Measurements from ENCODE around the gene UMOD. TPM values are rescaled to one million over a fixed set of nuclear protein-coding genes. Genes with fewer than 3 reads are reported as not detected.

UMOD gene
- total and polyA plus RNA-seq, 9 of the 15 experiments (the other 6 are each of a cell fraction or from before 2014, with no cell fraction given), result not detected

DNA sequence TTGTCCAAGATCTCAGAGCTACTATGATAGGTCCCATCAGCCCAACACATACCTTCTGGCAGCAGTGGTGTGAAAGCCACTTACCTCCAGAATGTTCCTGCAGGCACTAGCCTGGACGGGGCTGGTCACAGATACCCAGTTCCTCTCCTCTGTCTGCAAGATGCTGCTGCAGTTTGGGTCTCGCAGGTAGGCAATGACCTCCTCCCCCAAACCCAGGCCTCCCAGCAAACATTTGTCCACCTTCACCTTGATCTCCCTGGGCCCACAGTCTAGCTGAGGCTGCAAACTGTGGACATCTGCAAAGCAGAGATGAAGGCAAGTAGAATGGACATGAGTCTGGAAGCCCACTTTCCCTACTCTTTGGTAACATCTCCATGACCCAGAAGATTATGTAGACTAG lies 32.3 kb downstream of the UMOD start (continued):
- no peak for TF ChIP-seq STAT5A (IDR thresholded peaks at IDR 0.05; ENCODE audit: borderline replicate concordance, low read length)
- TF ChIP-seq MCM7 (IDR thresholded peaks at IDR 0.05), result no peak
- TF ChIP-seq PTRF (tag; IDR thresholded peaks at IDR 0.05), result no peak
- TF ChIP-seq SMARCC2 (IDR thresholded peaks at IDR 0.05; ENCODE audit: low read depth), result no peak
- no peak for TF ChIP-seq ZNF584 (CRISPR knock-in tag; IDR thresholded peaks at IDR 0.05; ENCODE audit: low read depth)
- TF ChIP-seq POLR2B (IDR thresholded peaks at IDR 0.05; ENCODE audit: low read depth, partially characterized antibody), result no peak
- TF ChIP-seq, protein P1, sequence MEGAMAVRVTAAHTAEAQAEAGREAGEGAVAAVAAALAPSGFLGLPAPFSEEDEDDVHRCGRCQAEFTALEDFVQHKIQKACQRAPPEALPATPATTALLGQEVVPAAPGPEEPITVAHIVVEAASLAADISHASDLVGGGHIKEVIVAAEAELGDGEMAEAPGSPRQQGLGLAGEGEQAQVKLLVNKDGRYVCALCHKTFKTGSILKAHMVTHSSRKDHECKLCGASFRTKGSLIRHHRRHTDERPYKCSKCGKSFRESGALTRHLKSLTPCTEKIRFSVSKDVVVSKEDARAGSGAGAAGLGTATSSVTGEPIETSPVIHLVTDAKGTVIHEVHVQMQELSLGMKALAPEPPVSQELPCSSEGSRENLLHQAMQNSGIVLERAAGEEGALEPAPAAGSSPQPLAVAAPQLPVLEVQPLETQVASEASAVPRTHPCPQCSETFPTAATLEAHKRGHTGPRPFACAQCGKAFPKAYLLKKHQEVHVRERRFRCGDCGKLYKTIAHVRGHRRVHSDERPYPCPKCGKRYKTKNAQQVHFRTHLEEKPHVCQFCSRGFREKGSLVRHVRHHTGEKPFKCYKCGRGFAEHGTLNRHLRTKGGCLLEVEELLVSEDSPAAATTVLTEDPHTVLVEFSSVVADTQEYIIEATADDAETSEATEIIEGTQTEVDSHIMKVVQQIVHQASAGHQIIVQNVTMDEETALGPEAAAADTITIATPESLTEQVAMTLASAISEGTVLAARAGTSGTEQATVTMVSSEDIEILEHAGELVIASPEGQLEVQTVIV (CRISPR knock-in tag; IDR thresholded peaks at IDR 0.05; ENCODE audit: borderline replicate concordance), result no peak
- no peak for TF ChIP-seq ETV6 (IDR thresholded peaks at IDR 0.05; ENCODE audit: borderline replicate concordance in 1 of 2, low read depth in 2 of 2, low read length in 1 of 2)
- TF ChIP-seq ETV6 (CRISPR knock-in tag; IDR thresholded peaks at IDR 0.05; ENCODE audit: borderline replicate concordance), result no peak

DNA sequence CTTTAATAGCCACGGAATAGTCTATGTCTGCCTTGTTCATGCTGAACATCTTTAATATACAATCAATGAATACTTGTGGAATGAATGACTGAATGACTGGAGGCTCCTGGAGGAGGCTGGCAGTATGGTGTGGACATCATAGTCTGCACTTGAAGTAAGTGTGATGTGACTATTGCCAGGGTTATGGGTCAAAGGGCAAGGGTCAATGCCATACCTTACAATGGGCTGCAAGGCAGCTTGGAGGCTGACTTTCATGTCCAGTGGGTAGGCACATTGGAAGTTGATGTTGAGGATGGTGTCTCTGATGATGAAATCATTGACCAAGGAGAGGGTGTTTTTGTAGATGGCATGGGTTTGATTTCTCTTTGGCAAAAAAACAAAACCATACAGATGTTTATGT lies 33.1 kb downstream of the UMOD start:
- DNase-seq (ENCODE audit: extremely low read depth in 1 of 4, low spot score in 3 of 4) (no peak), FAIRE-seq (no peak), ATAC-seq (no peak)
- Histone ChIP-seq H3K9me3 (replicated peaks; ENCODE audit: control insufficient read depth, insufficient read depth, low read depth, low read length) (no peaks in the 10 kb centered on the region), H3K27me3 (ENCODE audit: control insufficient read depth in 2 of 2, insufficient read depth in 2 of 2, low read length in 2 of 2) (peaks cover 0 to 6% of the 10 kb centered on the region in 2 experiments; a peak in 2 of 5 replicates), H4K20me1 (replicated peaks; ENCODE audit: control insufficient read depth, insufficient read depth, low read length) (peaks cover 3% of the 10 kb centered on the region; the same call in 1 of the 2 replicates), H3K9ac (ENCODE audit: insufficient read depth in 1 of 2, low read depth in 2 of 2, low read length in 2 of 2) (no peak overlapping the region), H3K4me2 (ENCODE audit: insufficient read depth, low read length) (no peak overlapping the region), H3K27ac (ENCODE audit: extremely low read depth, low read depth, low read length) (no peak overlapping the region), H2AFZ (ENCODE audit: low read depth, low read length) (no peak overlapping the region), H3K9me1 (ENCODE audit: control insufficient read depth, insufficient read depth, low read length) (no peaks in the 10 kb centered on the region), H3K4me3 (no peak overlapping the region), H3K79me2 (ENCODE audit: control insufficient read depth, insufficient read depth, low read length) (no peaks in the 10 kb centered on the region), H3K36me3 (ENCODE audit: control insufficient read depth, insufficient read depth, low read length) (no peaks in the 10 kb centered on the region), H3K4me1 (replicated peaks in 1 of 2; ENCODE audit: control insufficient read depth in 2 of 2, insufficient read depth in 2 of 2, low read length in 2 of 2) (no peaks in the 10 kb centered on the region)
- BruUV-seq (replicated peaks), result no TSS peak
- ChIA-PET CTCF (ENCODE audit: low intra/inter-chr PET ratio) (no interaction called here), POLR2A (no interaction called here)
- in situ Hi-C loops (cut with MboI), result no loop called here
- intact Hi-C loops (cut with micrococcal nuclease), result no loop called here
- 0% methylated on average over 1 of the region's 1 CpG for WGBS (ENCODE audit: insufficient coverage, low coverage, missing lambda C conversion rate)
- TF ChIP-seq, protein P2, sequence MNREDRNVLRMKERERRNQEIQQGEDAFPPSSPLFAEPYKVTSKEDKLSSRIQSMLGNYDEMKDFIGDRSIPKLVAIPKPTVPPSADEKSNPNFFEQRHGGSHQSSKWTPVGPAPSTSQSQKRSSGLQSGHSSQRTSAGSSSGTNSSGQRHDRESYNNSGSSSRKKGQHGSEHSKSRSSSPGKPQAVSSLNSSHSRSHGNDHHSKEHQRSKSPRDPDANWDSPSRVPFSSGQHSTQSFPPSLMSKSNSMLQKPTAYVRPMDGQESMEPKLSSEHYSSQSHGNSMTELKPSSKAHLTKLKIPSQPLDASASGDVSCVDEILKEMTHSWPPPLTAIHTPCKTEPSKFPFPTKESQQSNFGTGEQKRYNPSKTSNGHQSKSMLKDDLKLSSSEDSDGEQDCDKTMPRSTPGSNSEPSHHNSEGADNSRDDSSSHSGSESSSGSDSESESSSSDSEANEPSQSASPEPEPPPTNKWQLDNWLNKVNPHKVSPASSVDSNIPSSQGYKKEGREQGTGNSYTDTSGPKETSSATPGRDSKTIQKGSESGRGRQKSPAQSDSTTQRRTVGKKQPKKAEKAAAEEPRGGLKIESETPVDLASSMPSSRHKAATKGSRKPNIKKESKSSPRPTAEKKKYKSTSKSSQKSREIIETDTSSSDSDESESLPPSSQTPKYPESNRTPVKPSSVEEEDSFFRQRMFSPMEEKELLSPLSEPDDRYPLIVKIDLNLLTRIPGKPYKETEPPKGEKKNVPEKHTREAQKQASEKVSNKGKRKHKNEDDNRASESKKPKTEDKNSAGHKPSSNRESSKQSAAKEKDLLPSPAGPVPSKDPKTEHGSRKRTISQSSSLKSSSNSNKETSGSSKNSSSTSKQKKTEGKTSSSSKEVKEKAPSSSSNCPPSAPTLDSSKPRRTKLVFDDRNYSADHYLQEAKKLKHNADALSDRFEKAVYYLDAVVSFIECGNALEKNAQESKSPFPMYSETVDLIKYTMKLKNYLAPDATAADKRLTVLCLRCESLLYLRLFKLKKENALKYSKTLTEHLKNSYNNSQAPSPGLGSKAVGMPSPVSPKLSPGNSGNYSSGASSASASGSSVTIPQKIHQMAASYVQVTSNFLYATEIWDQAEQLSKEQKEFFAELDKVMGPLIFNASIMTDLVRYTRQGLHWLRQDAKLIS (CRISPR knock-in tag; IDR thresholded peaks at IDR 0.05), result no peak
- TF ChIP-seq PHB (CRISPR knock-in tag; IDR thresholded peaks at IDR 0.05), result no peak
- no peak for TF ChIP-seq NFXL1 (CRISPR knock-in tag; IDR thresholded peaks at IDR 0.05)
- no peak for TF ChIP-seq HDAC8 (tag; IDR thresholded peaks at IDR 0.05)
- no peak for TF ChIP-seq KDM2B (CRISPR knock-in tag; IDR thresholded peaks at IDR 0.05)
- peak; percentile 81 for TF ChIP-seq NR2C1 (IDR thresholded peaks at IDR 0.05)
- TF ChIP-seq NR2C1 (tag; IDR thresholded peaks at IDR 0.05), result peak; percentile 73
